HAP-1 (cell line): ENCODE data around the gene SNAP25.

Source experiments
- DNase-seq, 2 experiments: peaks; one replicate each; pipeline ENCODE4 v3.0.0-alpha.2; 2016 to 2020; ENCODE audit warnings: low spot score in 2 of 2
- H3K27me3 ChIP-seq: fragments of 250-450 bp; sonication (Bioruptor Pico); 2 replicates; pipeline ENCODE4 v1.5.1; 2020; ENCODE audit warnings: low read depth, mild to moderate bottlenecking, moderate library complexity
- H3K36me3 ChIP-seq: fragments of 250-450 bp; sonication (Bioruptor Pico); replicated peaks from 2 replicates; pipeline ENCODE4 v1.5.1; 2020; ENCODE audit warnings: mild to moderate bottlenecking
- H3K4me1 ChIP-seq: fragments of 250-450 bp; sonication (Bioruptor Pico); 2 replicates; pipeline ENCODE4 v1.5.1; 2020; ENCODE audit warnings: mild to moderate bottlenecking
- H3K4me3 ChIP-seq: fragments of 250-450 bp; sonication (Bioruptor Pico); 2 replicates; pipeline ENCODE4 v1.5.1; 2020; ENCODE audit warnings: mild to moderate bottlenecking, moderate library complexity
- H3K9me3 ChIP-seq: fragments of 250-450 bp; sonication (Bioruptor Pico); 2 replicates; pipeline ENCODE4 v1.5.1; 2020; ENCODE audit warnings: mild to moderate bottlenecking, moderate library complexity
- in situ Hi-C: fragments of 300-500 bp; cut with MboI; formaldehyde crosslinking; loops from 3 replicates; pipeline ENCODE4 v1.14.3; 2020; ENCODE audit warnings: low sequenced_read_pairs, inconsistent platforms, mixed read lengths

Gene SNAP25

GRCh38 chr20:10225439-10226060 is 6.9 kb downstream of the SNAP25 start:
- H3K9me3 ChIP-seq: no peaks in the 10 kb centered on the region
- no peaks in the 10 kb centered on the region for H3K36me3 ChIP-seq
- peaks cover 8% of the 10 kb centered on the region for H3K27me3 ChIP-seq
- DNase-seq: peak in 1 of 2 experiments; percentile 8
- no peak overlapping the region for H3K4me3 ChIP-seq
- no peaks in the 10 kb centered on the region for H3K4me1 ChIP-seq
- in situ Hi-C loops: no loop called here

- Histone ChIP-seq H3K4me3 (no peak overlapping the region), H3K36me3 (no peaks in the 10 kb centered on the region), H3K9me3 (no peaks in the 10 kb centered on the region), H3K27me3 (peaks cover 7% of the 10 kb centered on the region), H3K4me1 (no peaks in the 10 kb centered on the region)
- DNase-seq: no peak
- in situ Hi-C loops: no loop called here
Measured at GRCh38 chr20:10228330-10228729, 9.7 kb downstream of the SNAP25 start.

GRCh38 chr20:10231290-10231689 is 12.7 kb downstream of the SNAP25 start:
- no peaks in the 10 kb centered on the region for H3K36me3 ChIP-seq
- in situ Hi-C loops: no loop called here
- H3K27me3 ChIP-seq: peaks cover 7% of the 10 kb centered on the region
- no peaks in the 10 kb centered on the region; the same call in 1 of the 2 replicates for H3K9me3 ChIP-seq
- no peak for DNase-seq
- no peak overlapping the region for H3K4me3 ChIP-seq
- H3K4me1 ChIP-seq: no peaks in the 10 kb centered on the region

GRCh38 chr20:10236540-10237533 is 18.2 kb downstream of the SNAP25 start:
- Histone ChIP-seq H3K36me3 (no peaks in the 10 kb centered on the region), H3K4me1 (no peaks in the 10 kb centered on the region), H3K9me3 (no peaks in the 10 kb centered on the region; the same call in 1 of the 2 replicates), H3K4me3 (no peak overlapping the region), H3K27me3 (no peaks in the 10 kb centered on the region; the same call in 1 of the 2 replicates)
- no peak for DNase-seq
- in situ Hi-C loops: no loop called here

- Histone ChIP-seq H3K4me3 (no peak overlapping the region), H3K27me3 (no peaks in the 10 kb centered on the region), H3K36me3 (no peaks in the 10 kb centered on the region), H3K9me3 (no peaks in the 10 kb centered on the region), H3K4me1 (no peaks in the 10 kb centered on the region)
- in situ Hi-C loops: no loop called here
- no peak for DNase-seq
Measured at GRCh38 chr20:10239954-10240353, 21.3 kb downstream of the SNAP25 start.

- Histone ChIP-seq H3K9me3 (no peaks in the 10 kb centered on the region), H3K4me1 (no peaks in the 10 kb centered on the region), H3K4me3 (no peak overlapping the region), H3K27me3 (no peaks in the 10 kb centered on the region), H3K36me3 (no peaks in the 10 kb centered on the region)
- DNase-seq: no peak
- in situ Hi-C loops: no loop called here
Measured at GRCh38 chr20:10240655-10241054, 22.0 kb downstream of the SNAP25 start.

GRCh38 chr20:10242166-10242565 is 23.5 kb downstream of the SNAP25 start:
- no peaks in the 10 kb centered on the region for H3K4me1 ChIP-seq
- no peaks in the 10 kb centered on the region for H3K36me3 ChIP-seq
- no peaks in the 10 kb centered on the region for H3K9me3 ChIP-seq
- no peak overlapping the region for H3K4me3 ChIP-seq
- H3K27me3 ChIP-seq: no peaks in the 10 kb centered on the region
- in situ Hi-C loops: no loop called here
- DNase-seq: no peak

- Histone ChIP-seq H3K36me3 (no peaks in the 10 kb centered on the region), H3K4me3 (no peak overlapping the region), H3K9me3 (no peaks in the 10 kb centered on the region), H3K27me3 (no peaks in the 10 kb centered on the region), H3K4me1 (peaks cover 10% of the 10 kb centered on the region)
- in situ Hi-C loops: no loop called here
- DNase-seq: no peak
Measured at GRCh38 chr20:10247440-10247839, 28.8 kb downstream of the SNAP25 start.

- no peak overlapping the region for H3K4me3 ChIP-seq
- in situ Hi-C loops: no loop called here
Measured at GRCh38 chr20:10249048-10249770, 30.6 kb downstream of the SNAP25 start.

GRCh38 chr20:10249822-10250221 is 31.2 kb downstream of the SNAP25 start:
- no peak for DNase-seq
- peaks cover 10% of the 10 kb centered on the region for H3K4me1 ChIP-seq
- in situ Hi-C loops: no loop called here
- no peaks in the 10 kb centered on the region for H3K36me3 ChIP-seq
- H3K4me3 ChIP-seq: no peak overlapping the region
- no peaks in the 10 kb centered on the region for H3K27me3 ChIP-seq
- no peaks in the 10 kb centered on the region for H3K9me3 ChIP-seq

More at GRCh38 chr20:10249048-10249770, 30.6 kb downstream of the SNAP25 start:
- no peak for DNase-seq
- Histone ChIP-seq H3K27me3 (no peaks in the 10 kb centered on the region), H3K9me3 (no peaks in the 10 kb centered on the region), H3K4me1 (peaks cover 10% of the 10 kb centered on the region), H3K36me3 (no peaks in the 10 kb centered on the region)

GRCh38 chr20:10250902-10251301 is 32.3 kb downstream of the SNAP25 start:
- no peaks in the 10 kb centered on the region for H3K9me3 ChIP-seq
- in situ Hi-C loops: no loop called here
- no peak for DNase-seq
- peaks cover 10% of the 10 kb centered on the region for H3K4me1 ChIP-seq
- no peaks in the 10 kb centered on the region for H3K27me3 ChIP-seq
- H3K4me3 ChIP-seq: no peak overlapping the region
- no peaks in the 10 kb centered on the region for H3K36me3 ChIP-seq

- 0 out of 2 replicates have a peak, but pooled peaks cover 4% of the 10 kb centered on the region for H3K27me3 ChIP-seq
- H3K9me3 ChIP-seq: no peaks in the 10 kb centered on the region
- H3K4me1 ChIP-seq: peaks cover 10% of the 10 kb centered on the region
- DNase-seq: no peak
- in situ Hi-C loops: no loop called here
- H3K4me3 ChIP-seq: no peak overlapping the region
- no peaks in the 10 kb centered on the region for H3K36me3 ChIP-seq
Measured at GRCh38 chr20:10253780-10254179, 35.1 kb downstream of the SNAP25 start.

GRCh38 chr20:10255846-10256245 is 37.2 kb downstream of the SNAP25 start:
- H3K9me3 ChIP-seq: no peaks in the 10 kb centered on the region
- in situ Hi-C loops: no loop called here

More at GRCh38 chr20:10255846-10256245, 37.2 kb downstream of the SNAP25 start:
- Histone ChIP-seq H3K4me1 (peaks cover 10% of the 10 kb centered on the region), H3K36me3 (no peaks in the 10 kb centered on the region), H3K27me3 (0 out of 2 replicates have a peak, but pooled peaks cover 4% of the 10 kb centered on the region), H3K4me3 (no peak overlapping the region)
- DNase-seq: no peak
